Measurements from ENCODE around the gene GPS1. TPM values are rescaled to one million over a fixed set of nuclear protein-coding genes. Genes with fewer than 3 reads are reported as not detected.

Gene GPS1
- total and polyA plus RNA-seq, 9 of the 15 experiments (the other 6 are each of a cell fraction or from before 2014, with no cell fraction given): 3.1 to 167 (median 69.9) TPM

DNA sequence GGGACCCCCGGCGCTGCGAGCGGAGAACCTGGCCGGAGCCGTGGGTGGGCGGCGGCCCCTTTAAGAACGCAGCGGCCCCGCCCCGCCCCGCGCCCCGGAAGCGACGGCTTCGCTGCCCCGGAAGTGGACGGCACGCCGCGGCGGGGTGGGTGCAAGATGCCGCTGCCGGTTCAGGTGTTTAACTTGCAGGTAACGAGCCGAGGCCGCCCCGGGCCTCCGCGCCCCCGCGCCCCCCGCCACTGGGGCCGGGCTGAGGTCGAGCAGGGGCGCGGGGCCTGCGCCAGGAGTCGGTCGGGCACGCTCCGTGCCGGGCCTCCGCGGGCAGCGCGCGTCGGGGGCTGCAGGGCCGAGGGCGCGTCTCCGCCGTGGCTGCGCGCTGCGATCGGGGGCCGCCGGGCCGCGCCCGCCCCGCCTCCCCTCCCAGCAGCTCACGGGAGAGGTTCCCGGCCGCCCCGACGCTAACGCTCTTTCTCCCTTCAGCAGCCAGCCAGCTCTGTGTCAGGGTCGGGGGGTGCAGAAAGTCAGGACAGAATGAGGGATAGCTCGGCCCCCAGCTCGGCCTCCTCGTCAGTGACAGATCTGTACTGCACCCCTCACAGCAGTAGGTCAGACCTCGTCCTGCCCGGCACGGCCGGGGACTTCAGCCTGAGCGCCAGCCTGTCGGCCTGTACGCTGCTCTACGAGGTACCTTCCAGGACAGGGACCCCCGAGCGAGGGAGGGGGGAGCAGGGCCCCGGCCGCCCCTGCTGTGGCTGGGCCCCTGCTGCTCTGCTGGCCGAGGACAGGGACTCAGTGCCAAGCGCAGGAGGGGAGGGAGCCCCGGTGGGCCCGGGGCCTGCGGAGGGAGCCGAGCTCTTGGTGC lies at the start of gene GPS1, which contains the start of gene RFNG (continued):
- peak in 1 of 2 experiments; percentile 89; a peak in 2 of 4 replicates for TF ChIP-seq KDM4B (IDR thresholded peaks at IDR 0.05; ENCODE audit: borderline replicate concordance in 2 of 2, low read depth in 1 of 2)
- TF ChIP-seq MEF2D (tag; conservative IDR thresholded peaks at IDR 0.05; ENCODE audit: low read depth): no peak
- TF ChIP-seq TBP (optimal IDR thresholded peaks at IDR 0.05; ENCODE audit: low read depth, low read length): no peak
- TF ChIP-seq, protein P1, sequence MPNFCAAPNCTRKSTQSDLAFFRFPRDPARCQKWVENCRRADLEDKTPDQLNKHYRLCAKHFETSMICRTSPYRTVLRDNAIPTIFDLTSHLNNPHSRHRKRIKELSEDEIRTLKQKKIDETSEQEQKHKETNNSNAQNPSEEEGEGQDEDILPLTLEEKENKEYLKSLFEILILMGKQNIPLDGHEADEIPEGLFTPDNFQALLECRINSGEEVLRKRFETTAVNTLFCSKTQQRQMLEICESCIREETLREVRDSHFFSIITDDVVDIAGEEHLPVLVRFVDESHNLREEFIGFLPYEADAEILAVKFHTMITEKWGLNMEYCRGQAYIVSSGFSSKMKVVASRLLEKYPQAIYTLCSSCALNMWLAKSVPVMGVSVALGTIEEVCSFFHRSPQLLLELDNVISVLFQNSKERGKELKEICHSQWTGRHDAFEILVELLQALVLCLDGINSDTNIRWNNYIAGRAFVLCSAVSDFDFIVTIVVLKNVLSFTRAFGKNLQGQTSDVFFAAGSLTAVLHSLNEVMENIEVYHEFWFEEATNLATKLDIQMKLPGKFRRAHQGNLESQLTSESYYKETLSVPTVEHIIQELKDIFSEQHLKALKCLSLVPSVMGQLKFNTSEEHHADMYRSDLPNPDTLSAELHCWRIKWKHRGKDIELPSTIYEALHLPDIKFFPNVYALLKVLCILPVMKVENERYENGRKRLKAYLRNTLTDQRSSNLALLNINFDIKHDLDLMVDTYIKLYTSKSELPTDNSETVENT (CRISPR knock-in tag; IDR thresholded peaks at IDR 0.05): no peak
- peak; percentile 74 for TF ChIP-seq ELF1 (tag; IDR thresholded peaks at IDR 0.05)
- TF ChIP-seq ZNF24 (IDR thresholded peaks at IDR 0.05): no peak
- TF ChIP-seq, protein P2, sequence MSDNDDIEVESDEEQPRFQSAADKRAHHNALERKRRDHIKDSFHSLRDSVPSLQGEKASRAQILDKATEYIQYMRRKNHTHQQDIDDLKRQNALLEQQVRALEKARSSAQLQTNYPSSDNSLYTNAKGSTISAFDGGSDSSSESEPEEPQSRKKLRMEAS (CRISPR knock-in tag; IDR thresholded peaks at IDR 0.05): no peak
- TF ChIP-seq KLF6 (CRISPR knock-in tag; IDR thresholded peaks at IDR 0.05; ENCODE audit: borderline replicate concordance): no peak
- no peak for TF ChIP-seq MECOM (CRISPR knock-in tag; IDR thresholded peaks at IDR 0.05)
- TF ChIP-seq HDAC8 (tag; IDR thresholded peaks at IDR 0.05): no peak
- TF ChIP-seq E2F1 (CRISPR knock-in tag; IDR thresholded peaks at IDR 0.05): no peak
- TF ChIP-seq ZFP91 (CRISPR knock-in tag; IDR thresholded peaks at IDR 0.05): peak; percentile 95
- no peak for TF ChIP-seq NFE2L1 (tag; IDR thresholded peaks at IDR 0.05; ENCODE audit: borderline replicate concordance, low read depth)
- TF ChIP-seq ZNF174 (CRISPR knock-in tag; IDR thresholded peaks at IDR 0.05): no peak
- no peak for TF ChIP-seq THRA (IDR thresholded peaks at IDR 0.05)
- TF ChIP-seq KDM5B (IDR thresholded peaks at IDR 0.05; ENCODE audit: insufficient replicate concordance, low read depth, low read length): peak; percentile 22
- peak; percentile 50 for TF ChIP-seq RBFOX2 (IDR thresholded peaks at IDR 0.05; ENCODE audit: low read depth, low read length)

Measured in K562 (cell line).